Left hindlimb (tissue), 1 donor: Measurements from ENCODE around the gene TINAGL1.

Source experiments
- DNase-seq: peaks from one replicate; pipeline ENCODE4 v3.0.0-alpha.2; 2018

TINAGL1 gene

GRCh38 chr1:31576201-31576669 lies at the start of gene TINAGL1:
TINAGL1 (plus strand) TSS chr1:31576515; CDS start chr1:31577149, 634 bp downstream.
- peak; percentile 62 for DNase-seq

GRCh38 chr1:31529999-31530684 lies 46.2 kb upstream of the TINAGL1 start:
- DNase-seq = no peak

GRCh38 chr1:31531177-31531999 lies 44.9 kb upstream of the TINAGL1 start:
- DNase-seq = no peak

DNA sequence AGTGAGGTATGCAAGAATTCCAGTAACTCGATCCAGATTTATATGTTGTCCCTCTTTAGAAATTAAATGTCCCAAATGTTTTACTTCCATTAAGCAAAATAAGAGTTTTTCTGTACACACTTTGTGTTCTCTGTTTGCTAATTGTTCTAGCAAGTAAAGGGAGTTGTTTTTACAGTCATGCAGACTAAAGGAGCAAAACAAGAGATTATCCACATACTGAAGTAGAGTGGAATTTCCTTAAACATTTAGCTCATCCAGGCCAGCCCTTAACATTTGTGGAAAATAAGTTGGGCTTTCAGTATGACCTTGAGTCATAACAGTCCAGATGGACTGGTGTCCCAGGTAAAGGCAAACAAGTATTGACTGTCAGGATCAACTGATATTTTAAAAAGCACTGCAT lies 44.1 kb upstream of the TINAGL1 start:
- no peak for DNase-seq

DNA sequence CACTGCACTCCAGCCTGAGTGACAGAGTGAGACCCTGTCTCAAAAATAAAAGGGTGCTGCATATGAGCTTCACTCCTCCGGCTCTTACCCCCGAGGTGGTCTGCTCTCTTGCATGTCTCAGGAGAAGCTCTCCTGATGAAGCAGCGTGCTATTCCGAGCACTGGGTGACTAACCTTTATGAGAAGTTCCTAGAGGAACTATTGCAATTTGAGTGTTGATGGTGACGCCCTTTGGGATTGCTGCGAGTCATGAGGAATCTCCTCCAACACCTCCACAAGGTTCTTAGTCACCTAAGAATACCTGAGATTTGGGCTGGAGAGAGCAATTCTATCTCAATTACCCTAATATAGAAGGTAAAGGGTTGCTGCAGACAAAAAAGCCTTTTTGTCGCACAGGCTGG lies 40.8 kb upstream of the TINAGL1 start:
- DNase-seq = no peak

DNA sequence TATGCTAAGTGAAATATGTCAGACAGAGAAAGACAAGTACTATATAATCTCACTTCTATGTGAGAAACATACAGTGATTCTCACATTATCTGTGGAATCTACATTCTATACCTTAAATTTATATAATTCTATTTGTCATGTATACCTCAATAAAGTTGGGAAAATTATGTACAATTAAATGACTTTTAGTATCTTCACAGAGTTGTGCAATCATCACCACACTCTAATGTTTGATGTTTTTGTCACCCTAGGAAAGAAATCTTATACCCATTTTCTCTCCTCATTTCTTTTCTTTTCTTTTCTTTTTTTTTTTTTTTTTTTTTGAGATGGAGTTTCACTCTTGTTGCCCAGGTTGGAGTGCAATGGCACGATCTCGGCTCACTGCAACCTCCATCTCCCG lies 37.0 kb upstream of the TINAGL1 start:
- no peak for DNase-seq

- DNase-seq = no peak
Measured at GRCh38 chr1:31541194-31541593, 35.1 kb upstream of the TINAGL1 start.

DNA sequence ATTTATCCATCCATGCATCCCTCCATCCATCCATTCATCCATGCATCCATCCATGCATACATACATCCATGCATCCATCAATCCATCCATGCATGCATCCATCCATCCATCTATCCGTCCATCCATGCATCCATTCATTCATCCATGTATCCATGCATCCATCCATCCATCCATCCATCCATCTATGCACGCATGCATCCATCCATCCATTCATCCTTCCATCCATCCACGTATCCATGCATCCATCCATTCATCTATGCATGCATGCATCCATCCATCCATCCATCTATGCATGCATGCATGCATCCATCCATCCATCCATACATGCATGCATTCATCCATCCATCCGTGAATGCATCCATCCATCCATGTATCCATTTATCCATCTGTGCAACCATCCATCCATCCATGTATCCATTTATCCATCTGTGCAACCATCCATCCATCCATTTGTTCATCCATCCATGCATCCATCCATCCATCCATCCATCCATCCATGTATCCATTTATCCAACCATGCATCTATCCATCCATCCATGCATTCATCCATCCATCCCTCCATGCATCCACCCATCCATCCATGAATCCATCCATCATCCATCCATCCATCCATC lies 30.3 kb upstream of the TINAGL1 start:
- no peak for DNase-seq

- DNase-seq = no peak
Measured at GRCh38 chr1:31548534-31548906, 27.8 kb upstream of the TINAGL1 start.

- peak; percentile 87 for DNase-seq
Measured at GRCh38 chr1:31548907-31549808, 27.2 kb upstream of the TINAGL1 start.

- no peak for DNase-seq
Measured at GRCh38 chr1:31549809-31550620, 26.3 kb upstream of the TINAGL1 start.

- DNase-seq = no peak
Measured at GRCh38 chr1:31551208-31551607, 25.1 kb upstream of the TINAGL1 start.

GRCh38 chr1:31552489-31552888 lies 23.8 kb upstream of the TINAGL1 start:
- no peak for DNase-seq

GRCh38 chr1:31556481-31557006 lies 19.8 kb upstream of the TINAGL1 start:
- no peak for DNase-seq

GRCh38 chr1:31559715-31560114 lies 16.6 kb upstream of the TINAGL1 start:
- no peak for DNase-seq

- no peak for DNase-seq
Measured at GRCh38 chr1:31560394-31560793, 15.9 kb upstream of the TINAGL1 start.

DNA sequence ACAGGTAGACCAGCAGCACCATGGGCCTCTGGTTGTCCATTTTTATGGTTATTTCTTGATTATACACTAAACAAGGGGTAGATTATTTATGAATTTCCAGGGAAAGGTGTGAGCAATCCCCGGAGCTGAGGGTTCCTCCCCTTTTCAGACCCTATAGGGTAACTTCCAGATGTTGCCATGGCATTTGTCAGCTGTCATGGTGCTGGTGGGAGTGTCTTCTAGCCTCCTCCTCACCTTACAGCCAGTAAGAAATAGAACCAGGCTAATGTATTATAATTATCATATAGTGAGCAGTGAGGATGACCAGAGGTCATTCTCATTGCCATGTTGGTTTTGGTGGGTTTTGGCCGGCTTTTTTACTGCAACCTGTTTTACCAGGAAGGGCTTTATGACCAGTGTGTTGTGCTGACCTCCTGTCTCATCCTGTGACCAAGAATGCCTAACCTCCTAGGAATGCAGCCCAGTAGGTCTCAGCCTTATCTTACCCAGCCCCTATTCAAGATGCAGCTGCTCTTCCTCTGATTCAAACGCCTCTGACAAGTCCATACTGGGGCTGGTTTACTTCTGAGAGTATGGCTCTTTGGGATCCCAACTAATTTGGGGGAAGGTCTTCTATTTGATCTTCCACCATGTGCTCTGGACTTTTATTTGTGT lies 13.5 kb upstream of the TINAGL1 start:
- no peak for DNase-seq

GRCh38 chr1:31564606-31564989 lies 11.7 kb upstream of the TINAGL1 start:
- no peak for DNase-seq

- DNase-seq = no peak
Measured at GRCh38 chr1:31567956-31568570, 8.3 kb upstream of the TINAGL1 start.

- DNase-seq = no peak
Measured at GRCh38 chr1:31568895-31569595, 7.3 kb upstream of the TINAGL1 start.
